K562 (cell line): ENCODE results near the gene MKNK1. TPM values are rescaled to one million over a fixed set of nuclear protein-coding genes. Genes with fewer than 3 reads are reported as not detected.

Source experiments
- ARNT ChIP-seq, 2 experiments: fragments of 450-650 bp; IDR thresholded peaks; 2 replicates each; pipeline ENCODE4 v1.6.1; 2016; ENCODE audit warnings: mild to moderate bottlenecking in 1 of 2
- HSF4 ChIP-seq: fragments of 250-450 bp; sonication (Bioruptor Pico); IDR thresholded peaks from 2 replicates; pipeline ENCODE4 v2.1.2; 2022; ENCODE audit warnings: mild to moderate bottlenecking, moderate library complexity, borderline replicate concordance
- MAZ ChIP-seq, 2 experiments: fragments of 450-650 bp in 1 of 2; sonication (generic) in 1 of 2; formaldehyde crosslinking; IDR thresholded peaks in 1 of 2; conservative IDR thresholded peaks in 1 of 2; 2 replicates each; pipeline versions ENCODE4 v1.4.0 to v1.5.0; 2020; ENCODE audit warnings: mild to moderate bottlenecking in 1 of 2, missing genetic modification reagents in 1 of 2
- MIER1 ChIP-seq: fragments of 450-650 bp; IDR thresholded peaks from 2 replicates; pipeline ENCODE4 v1.6.1; 2016; ENCODE audit warnings: antibody characterized with exemption, mild to moderate bottlenecking, low read depth
- RCOR1 ChIP-seq, 2 experiments: IDR thresholded peaks; 2 replicates each; pipeline ENCODE4 v1.6.1; 2012; ENCODE audit warnings: low read depth in 2 of 2, low read length in 2 of 2, borderline replicate concordance in 1 of 2, improper control_type of control experiment in 1 of 2
- REST ChIP-seq, 2 experiments: fragments of 450-650 bp; formaldehyde crosslinking in 1 of 2; IDR thresholded peaks; 2 replicates each; pipeline versions ENCODE4 v1.4.0 to v1.6.1; 2014 to 2020; ENCODE audit warnings: mild to moderate bottlenecking in 2 of 2, borderline replicate concordance in 1 of 2, low read depth in 1 of 2
- RUNX1 ChIP-seq: sonication (generic); IDR thresholded peaks from 2 replicates; pipeline ENCODE4 v1.6.1; 2016; ENCODE audit warnings: antibody characterized with exemption, low read depth
- SPI1 ChIP-seq: IDR thresholded peaks from 2 replicates; pipeline ENCODE4 v1.6.1; 2011; ENCODE audit warnings: low read depth, low read length, control low read depth, borderline replicate concordance
- TFE3 ChIP-seq: fragments of 450-650 bp; formaldehyde crosslinking; IDR thresholded peaks from 2 replicates; pipeline ENCODE4 v1.4.0; 2020; ENCODE audit warnings: mild to moderate bottlenecking, mixed read lengths
- TSHZ1 ChIP-seq: fragments of 250-450 bp; sonication (Bioruptor Pico); IDR thresholded peaks from 2 replicates; pipeline ENCODE4 v1.4.0; 2020; ENCODE audit warnings: mild to moderate bottlenecking, moderate library complexity
- ZNF197 ChIP-seq: fragments of 200-800 bp; sonication (Bioruptor generic); IDR thresholded peaks from 2 replicates; pipeline ENCODE4 v1.6.1; 2016; ENCODE audit warnings: low read depth, missing genetic modification characterization, missing compliant biosample characterization
- ZNF282 ChIP-seq: sonication (generic); formaldehyde crosslinking; IDR thresholded peaks from 2 replicates; pipeline ENCODE4 v1.8.1; 2023; ENCODE audit warnings: missing genetic modification reagents
- polyA plus RNA-seq, 8 experiments: library from polyadenylated mRNA; depleted of rRNA in 4 of 8; stranded (reverse) in 5 of 8; unstranded in 3 of 8; fragments of >200 nt; fragmentation: Nextera tagmentation in 2 of 8; fragmentation: Illumina TruSeq in 1 of 8; extraction: Ambion mirVana in 2 of 8; extraction: Trizol in 1 of 8; gene quantifications; 2 replicates each; pipeline versions ENCODE4 v1.2.1 to v1.2.3, GENCODE V29; 2011 to 2014; ENCODE audit warnings: inconsistent platforms in 1 of 8, missing spikeins in 1 of 8
- total RNA-seq, 7 experiments: library from RNA; depleted of rRNA in 6 of 7; stranded (reverse); fragments of >200 nt in 6 of 7; fragmentation: Illumina TruSeq in 2 of 7; extraction: Trizol in 2 of 7; gene quantifications; 2 replicates each; pipeline versions ENCODE4 v1.2.1 to v1.2.3, GENCODE V29; 2011 to 2021; ENCODE audit warnings: low replicate concordance in 1 of 7

The MKNK1 gene
- total and polyA plus RNA-seq, 9 of the 15 experiments (the other 6 are each of a cell fraction or from before 2014, with no cell fraction given), result 27.7 to 51.3 (median 43.7) TPM

GRCh38 chr1:46519209-46519608 is 84.9 kb downstream of the MKNK1 start (continued):
- TF ChIP-seq TSHZ1 (CRISPR knock-in tag) (no peak), ARNT (IDR thresholded peaks at IDR 0.05) (no peak), REST (IDR thresholded peaks at IDR 0.05; ENCODE audit: borderline replicate concordance) (no peak), REST (CRISPR knock-in tag; IDR thresholded peaks at IDR 0.05; ENCODE audit: low read depth) (no peak), ZNF282 (CRISPR knock-in tag) (no peak), SPI1 (peak; percentile 56), ZNF197 (CRISPR knock-in tag) (no peak), RUNX1 (no peak), MAZ (CRISPR knock-in tag; conservative IDR thresholded peaks at IDR 0.05 in 1 of 2, IDR thresholded peaks at IDR 0.05 in 1 of 2) (no peak), HSF4 (CRISPR knock-in tag) (no peak), RCOR1 (IDR thresholded peaks at IDR 0.05; ENCODE audit: borderline replicate concordance in 1 of 2, low read depth in 2 of 2, low read length in 2 of 2) (peak in 1 of 2 experiments; percentile 22; a peak in 1 of 4 replicates), TFE3 (CRISPR knock-in tag) (no peak), MIER1 (no peak)
